ENCODE data around the gene VDAC2.
A peak's percentile ranks its signal among the peaks of the same experiment; 100 is the strongest.

DNA sequence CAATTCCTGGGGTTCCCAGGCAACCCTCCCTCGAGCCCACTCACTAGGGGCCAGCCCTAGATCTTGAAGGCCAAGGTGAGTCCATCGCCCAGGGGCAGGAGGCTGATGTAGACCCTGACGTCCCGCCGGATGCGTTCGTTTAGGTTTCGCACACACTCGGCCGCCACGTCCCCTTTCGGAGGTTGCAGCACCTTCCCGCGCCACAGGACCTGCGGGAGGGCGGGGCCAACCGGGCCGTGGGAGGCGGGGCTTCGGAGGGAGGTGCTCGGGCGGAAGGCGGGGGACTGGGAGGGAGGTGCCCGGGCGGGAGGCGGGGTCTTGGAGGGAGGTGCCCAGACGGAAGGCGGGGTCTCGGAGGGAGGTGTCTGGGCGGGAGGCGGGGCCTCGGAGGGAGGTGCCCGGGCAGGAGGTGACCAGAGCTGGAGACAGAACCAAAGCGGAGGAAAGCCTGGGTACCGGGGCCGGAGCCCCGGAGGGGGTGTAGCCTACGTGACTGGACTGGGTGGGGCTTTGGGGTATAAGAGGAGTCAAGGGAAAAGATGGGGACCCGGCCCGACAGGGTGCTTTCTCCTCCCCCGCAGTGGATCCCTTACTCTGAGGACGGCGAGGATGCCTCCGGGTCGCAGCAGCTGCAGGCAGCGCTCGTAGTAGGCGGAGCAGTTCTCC is 23.6 kb downstream of the VDAC2 start:
- TF ChIP-seq, protein P1, sequence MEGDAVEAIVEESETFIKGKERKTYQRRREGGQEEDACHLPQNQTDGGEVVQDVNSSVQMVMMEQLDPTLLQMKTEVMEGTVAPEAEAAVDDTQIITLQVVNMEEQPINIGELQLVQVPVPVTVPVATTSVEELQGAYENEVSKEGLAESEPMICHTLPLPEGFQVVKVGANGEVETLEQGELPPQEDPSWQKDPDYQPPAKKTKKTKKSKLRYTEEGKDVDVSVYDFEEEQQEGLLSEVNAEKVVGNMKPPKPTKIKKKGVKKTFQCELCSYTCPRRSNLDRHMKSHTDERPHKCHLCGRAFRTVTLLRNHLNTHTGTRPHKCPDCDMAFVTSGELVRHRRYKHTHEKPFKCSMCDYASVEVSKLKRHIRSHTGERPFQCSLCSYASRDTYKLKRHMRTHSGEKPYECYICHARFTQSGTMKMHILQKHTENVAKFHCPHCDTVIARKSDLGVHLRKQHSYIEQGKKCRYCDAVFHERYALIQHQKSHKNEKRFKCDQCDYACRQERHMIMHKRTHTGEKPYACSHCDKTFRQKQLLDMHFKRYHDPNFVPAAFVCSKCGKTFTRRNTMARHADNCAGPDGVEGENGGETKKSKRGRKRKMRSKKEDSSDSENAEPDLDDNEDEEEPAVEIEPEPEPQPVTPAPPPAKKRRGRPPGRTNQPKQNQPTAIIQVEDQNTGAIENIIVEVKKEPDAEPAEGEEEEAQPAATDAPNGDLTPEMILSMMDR (IDR thresholded peaks at IDR 0.05) = no peak
- TF ChIP-seq POLR2A (IDR thresholded peaks at IDR 0.05) = peak in 1 of 2 donors; percentile 33
